Sigmoid colon (tissue), 4 donors: ENCODE measurements around the gene HTR2A.

Experiments used
- CTCF ChIP-seq, 4 experiments: fragments of 450-650 bp in 3 of 4; fragments of 200-600 bp in 1 of 4; IDR thresholded peaks; one replicate each; pipeline ENCODE4 v1.5.1; 2016 to 2019; ENCODE audit warnings: antibody characterized with exemption in 4 of 4, mild to moderate bottlenecking in 3 of 4, moderate library complexity in 2 of 4
- EP300 ChIP-seq, 4 donors: sonication (generic); formaldehyde crosslinking; IDR thresholded peaks; one replicate each; pipeline ENCODE4 v1.6.1; 2017; ENCODE audit warnings: antibody characterized with exemption in 4 of 4

- TF ChIP-seq CTCF (IDR thresholded peaks at IDR 0.05) (no peak), EP300 (IDR thresholded peaks at IDR 0.05) (no peak)
These were observed 114.8 kb downstream of the HTR2A start for GRCh38 chr13:46782066-46782465.
